ENCODE results near the gene KIAA0825.

Gene KIAA0825

DNA sequence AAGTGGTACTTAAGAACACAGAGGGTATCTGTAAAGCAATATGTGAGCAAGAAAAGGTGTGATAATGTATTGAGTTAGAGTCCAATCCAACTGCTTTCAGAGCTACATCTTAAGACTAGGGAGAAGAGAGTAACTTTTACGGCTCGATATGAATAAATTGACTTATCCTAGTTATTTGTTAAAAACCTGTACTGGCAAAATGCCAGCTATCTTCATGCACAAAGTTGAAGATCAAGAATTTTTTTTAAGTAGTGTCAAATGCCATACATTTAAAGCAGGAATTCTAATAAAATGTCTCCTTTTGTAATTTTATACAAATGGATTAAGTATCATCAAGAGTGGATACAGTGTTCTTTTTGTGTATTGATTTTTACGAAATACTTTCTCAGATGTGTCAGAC lies 305.2 kb downstream of the KIAA0825 start:
- DNase-seq (ENCODE audit: low read depth): no peak

DNA sequence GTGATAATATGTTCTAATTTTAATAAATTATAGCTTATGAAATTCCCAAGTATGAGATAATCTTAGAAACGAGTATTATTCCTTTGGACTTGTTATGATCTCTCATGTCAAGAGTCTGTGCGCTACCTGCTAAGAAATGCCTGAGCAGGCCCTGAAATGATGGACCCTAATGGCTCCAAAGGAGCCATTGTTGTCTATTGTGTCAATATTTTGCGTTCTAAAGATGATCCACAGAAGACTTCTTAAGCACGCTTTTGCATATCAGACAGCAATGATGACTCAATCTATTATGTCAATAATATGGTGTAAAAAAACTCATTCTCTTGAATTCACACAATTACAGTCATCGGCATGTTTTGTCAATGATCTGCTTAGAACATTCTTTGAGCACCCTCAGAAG lies 306.1 kb downstream of the KIAA0825 start:
- DNase-seq (ENCODE audit: low read depth): no peak

- no peak for DNase-seq (ENCODE audit: low read depth)
Measured at GRCh38 chr5:94310833-94311232, 307.6 kb downstream of the KIAA0825 start.

- no peak for DNase-seq (ENCODE audit: low read depth)
Measured at GRCh38 chr5:94309141-94309540, 309.3 kb downstream of the KIAA0825 start.

DNA sequence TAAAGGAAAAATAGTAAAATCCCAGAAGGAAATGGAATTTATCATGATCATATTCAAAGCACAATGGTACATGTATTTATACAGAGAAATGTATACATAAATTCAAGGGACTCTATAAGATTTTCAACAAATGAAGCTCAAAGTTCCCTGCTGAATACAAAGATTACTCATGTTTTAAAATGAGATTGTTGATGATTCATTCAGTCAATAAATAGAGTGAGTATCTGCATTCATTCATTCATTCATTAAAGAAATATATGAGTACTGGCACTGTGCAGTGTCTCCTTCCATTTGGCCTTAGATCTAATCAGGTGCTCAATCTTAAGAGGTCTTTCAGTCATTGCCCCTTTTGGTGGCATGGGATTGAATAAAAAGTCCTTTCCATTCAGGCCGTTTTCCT lies 310.0 kb downstream of the KIAA0825 start:
- no peak for DNase-seq (ENCODE audit: low read depth)

DNA sequence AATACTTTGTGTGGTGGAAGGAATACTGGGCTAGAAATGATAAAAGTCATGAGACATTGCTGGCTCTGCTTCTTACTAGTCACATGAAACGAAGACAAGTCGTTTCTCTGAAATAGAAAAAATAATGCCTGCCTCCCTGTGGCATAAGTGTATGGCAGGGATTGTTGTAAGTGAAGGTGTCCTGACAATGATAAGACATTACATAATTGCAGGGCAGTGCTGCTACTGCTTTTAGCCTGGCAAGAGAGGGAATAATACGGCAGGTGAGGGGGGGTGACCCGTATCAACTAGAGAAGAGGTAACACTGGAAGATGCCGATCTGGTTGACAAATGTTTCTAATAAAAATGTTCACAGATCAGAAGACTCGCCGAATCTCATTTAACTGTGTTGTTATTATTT lies 314.3 kb downstream of the KIAA0825 start:
- DNase-seq (ENCODE audit: low read depth): no peak

DNA sequence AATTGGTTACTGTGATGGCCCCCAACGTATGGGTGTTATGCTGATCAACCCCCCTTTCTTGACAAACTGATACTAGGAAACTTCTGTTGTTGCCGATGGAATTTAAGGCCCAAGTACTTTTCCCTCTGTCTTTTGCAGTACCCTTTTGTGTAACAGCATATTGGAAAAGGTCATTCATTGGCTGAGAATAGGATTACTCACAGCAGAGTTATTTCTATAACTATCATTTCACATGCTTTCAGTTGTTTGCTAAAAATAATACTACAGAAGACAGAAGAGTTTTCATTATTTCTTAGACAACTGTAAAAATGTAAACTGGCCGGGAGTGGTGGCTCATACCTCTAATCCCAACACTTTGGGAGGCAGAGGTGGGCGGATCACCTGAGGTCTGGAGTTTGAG lies 329.5 kb downstream of the KIAA0825 start:
- no peak for DNase-seq (ENCODE audit: low read depth)

GRCh38 chr5:94285984-94286383 lies 332.4 kb downstream of the KIAA0825 start:
- no peak for DNase-seq (ENCODE audit: low read depth)

DNA sequence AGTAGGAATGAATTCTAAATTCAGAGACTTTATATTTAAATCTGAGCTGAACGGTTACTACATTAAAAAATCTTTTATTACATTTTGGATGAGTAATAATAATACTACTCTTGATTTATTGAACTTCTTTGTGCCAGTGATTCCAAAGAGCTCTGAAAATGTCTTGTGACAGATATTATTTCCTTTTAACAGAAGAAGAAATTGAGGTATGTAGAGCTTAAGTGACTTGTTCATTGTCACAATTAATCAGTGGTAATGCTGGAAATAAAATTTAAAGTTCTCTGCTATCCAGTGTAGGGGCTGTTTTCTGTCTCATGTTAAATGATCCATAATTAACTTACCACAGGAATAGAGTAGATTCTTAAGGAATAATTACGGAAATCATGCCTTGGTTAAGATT lies 335.3 kb downstream of the KIAA0825 start:
- DNase-seq (ENCODE audit: low read depth): no peak

- no peak for DNase-seq (ENCODE audit: low read depth)
Measured at GRCh38 chr5:94281236-94281801, 337.1 kb downstream of the KIAA0825 start.

DNA sequence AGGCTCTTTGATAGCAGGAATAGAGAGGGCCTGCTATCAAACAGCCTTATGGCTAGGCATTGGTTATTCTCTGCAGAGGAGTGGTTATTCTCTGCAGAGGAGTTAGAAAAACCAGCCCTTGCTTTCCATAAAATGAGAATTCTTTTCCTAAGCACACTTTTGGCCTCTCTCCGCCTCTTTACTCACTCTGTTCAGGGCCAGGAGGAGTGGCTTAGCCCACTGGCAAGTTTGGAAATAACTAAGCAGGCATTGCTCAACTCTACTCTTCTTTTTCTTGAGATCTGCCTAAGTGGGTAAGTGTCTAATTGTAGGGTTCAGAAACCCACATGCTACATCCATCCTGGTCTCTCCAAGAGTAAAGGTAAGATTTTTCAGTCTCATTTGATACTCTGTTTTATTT lies 341.7 kb downstream of the KIAA0825 start:
- DNase-seq (ENCODE audit: low read depth): no peak

DNA sequence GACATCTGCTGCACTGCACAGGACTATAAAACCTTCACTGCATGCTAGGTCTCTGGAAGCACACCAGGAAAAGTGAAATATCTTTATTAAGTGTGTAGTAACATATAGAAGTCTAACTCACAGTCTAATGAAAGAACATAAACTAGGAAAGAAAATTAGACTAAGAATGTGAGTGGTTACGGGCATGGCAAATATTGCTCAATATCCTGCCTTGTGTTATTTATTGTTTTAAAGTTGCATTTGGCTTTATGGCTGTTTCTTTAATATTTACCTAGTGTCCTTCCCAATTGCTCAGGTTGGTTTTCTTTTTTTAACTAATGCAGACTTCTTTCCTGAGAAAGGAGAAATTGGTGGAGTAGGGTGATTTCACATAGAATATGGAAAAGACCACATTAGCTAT lies 342.4 kb downstream of the KIAA0825 start:
- DNase-seq (ENCODE audit: low read depth): no peak

GRCh38 chr5:94274707-94275106 lies 343.7 kb downstream of the KIAA0825 start:
- no peak for DNase-seq (ENCODE audit: low read depth)

- no peak for DNase-seq (ENCODE audit: low read depth)
Measured at GRCh38 chr5:94268226-94268625, 350.2 kb downstream of the KIAA0825 start.

- DNase-seq (ENCODE audit: low read depth): no peak
Measured at GRCh38 chr5:94267350-94267899, 351.0 kb downstream of the KIAA0825 start.

DNA sequence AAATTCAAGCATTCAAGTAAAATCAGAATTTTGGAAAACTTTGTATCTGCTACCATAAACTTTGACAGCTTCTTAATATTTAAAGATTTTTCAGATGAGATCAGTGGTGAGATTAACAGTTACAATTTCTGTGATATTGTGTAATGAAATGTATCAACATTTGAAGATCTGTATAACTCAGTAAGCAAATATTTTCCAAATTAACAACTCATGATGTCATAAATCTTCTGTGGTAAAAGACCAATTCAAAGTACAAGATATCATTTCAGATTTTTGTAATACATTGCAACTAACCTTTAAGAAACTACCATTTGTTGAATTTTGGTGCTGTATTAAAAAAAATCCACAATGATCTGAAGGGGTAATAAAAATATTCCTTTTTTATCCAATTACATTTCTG lies 352.2 kb downstream of the KIAA0825 start:
- no peak for DNase-seq (ENCODE audit: low read depth)

- DNase-seq (ENCODE audit: low read depth): no peak
Measured at GRCh38 chr5:94263068-94263467, 355.3 kb downstream of the KIAA0825 start.

DNA sequence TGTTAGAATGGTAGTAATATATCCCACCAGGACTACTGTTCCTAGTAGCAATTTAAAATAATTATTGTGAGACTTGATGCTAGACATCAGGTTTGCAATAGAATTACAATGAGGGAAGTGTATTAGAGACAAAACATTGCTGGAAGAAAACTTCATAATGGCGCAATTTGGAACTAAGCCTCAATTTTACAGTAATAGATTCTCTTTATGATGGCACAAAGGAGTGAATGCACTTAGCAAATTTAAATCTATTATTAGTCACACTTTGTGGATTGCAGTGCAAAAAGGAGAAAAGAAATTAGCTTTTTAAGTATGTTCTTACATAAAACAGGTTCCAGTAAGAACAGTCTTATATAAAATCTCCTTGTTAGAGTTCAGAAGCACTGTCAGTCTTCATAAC lies 358.3 kb downstream of the KIAA0825 start:
- DNase-seq (ENCODE audit: low read depth): no peak

DNA sequence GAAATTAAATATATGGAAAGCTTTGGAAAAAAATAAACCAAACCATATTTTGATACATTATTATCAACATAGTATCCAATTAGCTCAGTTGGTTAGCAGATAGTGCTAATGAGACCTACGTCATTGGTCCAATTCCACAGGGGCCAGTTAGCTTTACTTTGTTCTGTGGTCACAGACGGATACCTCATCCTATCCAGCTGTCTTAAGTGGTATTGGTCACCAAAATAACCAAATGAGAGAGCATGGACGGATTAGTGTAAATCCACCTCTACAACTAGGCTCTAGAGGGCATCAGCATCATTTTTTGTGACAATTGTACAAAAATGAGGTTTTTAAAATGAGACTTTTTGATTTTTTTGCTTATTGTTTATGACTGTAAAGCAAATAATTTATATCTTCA lies 364.2 kb downstream of the KIAA0825 start:
- no peak for DNase-seq (ENCODE audit: low read depth)

GRCh38 chr5:94250985-94251384 lies 367.4 kb downstream of the KIAA0825 start:
- DNase-seq (ENCODE audit: low read depth): no peak

DNA sequence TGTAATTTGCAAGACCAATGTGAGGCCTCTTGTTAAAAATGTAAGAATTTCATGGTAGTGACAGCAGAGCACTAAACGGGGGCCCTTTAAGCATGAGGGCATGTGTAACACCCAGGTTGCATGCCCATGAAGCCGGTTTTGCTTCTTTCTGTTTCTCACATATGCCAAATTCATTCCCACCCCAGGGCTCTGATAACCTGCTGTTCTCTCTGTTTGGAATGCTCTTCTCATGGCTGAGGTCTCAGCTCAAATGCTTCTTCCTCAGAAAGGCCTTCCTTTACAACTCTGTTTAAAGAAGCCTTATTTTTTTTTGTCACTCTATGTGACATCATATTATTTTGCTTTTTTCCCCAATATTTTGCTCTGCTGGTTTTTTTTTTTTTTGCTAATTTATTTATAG lies 369.0 kb downstream of the KIAA0825 start:
- DNase-seq (ENCODE audit: low read depth): no peak

DNA sequence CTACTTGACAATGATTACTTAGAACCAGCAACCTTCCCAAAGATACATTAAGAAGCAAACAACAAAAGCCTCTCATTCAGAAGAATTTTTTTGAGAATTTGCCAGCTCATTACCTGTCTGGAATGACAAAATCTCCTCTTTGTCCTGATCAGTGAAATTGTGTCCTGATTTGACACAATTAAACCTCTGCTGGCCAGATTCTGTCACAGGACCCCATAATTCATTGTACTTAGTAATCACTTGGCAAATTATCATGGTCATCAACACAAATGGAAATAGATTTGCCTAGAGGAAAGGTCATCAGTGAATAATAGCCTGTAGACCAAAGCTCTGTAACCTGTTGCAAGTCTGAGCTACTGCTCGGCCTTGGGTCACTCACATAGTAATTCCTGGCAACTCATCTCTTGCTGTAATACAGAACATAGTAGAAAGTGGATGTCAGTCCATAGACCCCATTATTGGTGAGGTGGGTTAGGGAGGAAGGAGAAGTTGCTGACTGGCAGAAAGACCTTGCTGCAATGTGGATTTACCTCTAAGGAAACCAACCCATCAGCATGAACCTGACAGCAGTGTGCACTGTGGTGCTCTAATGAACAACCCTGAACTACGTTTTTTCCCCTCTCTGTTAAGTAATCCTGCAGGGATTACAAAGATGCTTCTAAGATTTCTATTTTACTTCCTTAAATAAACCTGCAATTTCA lies 370.1 kb downstream of the KIAA0825 start:
- DNase-seq (ENCODE audit: low read depth): no peak

- no peak for DNase-seq (ENCODE audit: low read depth)
Measured at GRCh38 chr5:94245608-94246007, 372.8 kb downstream of the KIAA0825 start.

DNA sequence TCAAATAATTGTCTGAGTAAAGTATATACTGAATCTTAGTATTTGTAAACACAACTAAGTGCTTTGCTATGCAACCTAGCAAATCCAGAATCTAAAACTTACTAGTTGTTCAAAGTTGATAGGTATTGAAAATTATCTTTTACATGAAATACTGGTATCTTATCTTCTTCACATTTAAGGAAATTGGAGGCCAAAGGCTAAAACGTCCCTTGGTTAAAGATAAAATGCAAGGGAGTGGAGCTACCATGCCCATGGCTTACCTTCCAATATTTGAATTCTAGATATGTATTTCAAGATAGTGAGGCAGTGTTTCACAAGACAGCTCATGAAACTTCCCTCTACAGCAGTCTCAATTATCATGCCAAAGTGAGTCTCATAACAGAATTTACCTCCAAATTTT lies 373.5 kb downstream of the KIAA0825 start:
- DNase-seq (ENCODE audit: low read depth): no peak

Measured in stimulated activated CD8-positive, alpha-beta memory T cell treated with anti-CD3 and anti-CD28 coated beads, Interleukin-4, amount 100 ng/mL, for 24 hours (primary cell).